K562 (cell line): ENCODE results near the gene CCSER1. TPM values are rescaled to one million over a fixed set of nuclear protein-coding genes. Genes with fewer than 3 reads are reported as not detected.
"Not testable (repeated sequence)": the region's sequence is repeated elsewhere in the genome, so short reads cannot be mapped to it uniquely, and the experiment has no call there.

ENCODE experiments used
- ATAC-seq: fragments of 200-7000 bp; cut with Tn5 transposase; 3 replicates; pipeline ENCODE4 v1.9.1; 2020; ENCODE audit warnings: moderate library complexity
- BruUV-seq: library from RNA; stranded (reverse); fragments of 400-500 nt; replicated peaks from 2 replicates; lab custom pipeline; 2021; lab: Mats Ljungman, UMichigan
- CTCF ChIA-PET: fragments of 300-600 bp; formaldehyde crosslinking; extraction: SDS; loops from one replicate; lab custom pipeline; 2021; ENCODE audit warnings: low intra/inter-chr PET ratio; lab: Yijun Ruan, JAX
- POLR2A ChIA-PET: fragments of 300-600, 350-650 bp; sonication (Branson Sonifier 250); formaldehyde crosslinking; extraction: SDS; loops from one replicate; lab custom pipeline; 2021; ENCODE audit warnings: antibody characterized with exemption, inconsistent platforms; lab: Yijun Ruan, JAX
- DNase-seq, 4 experiments: peaks; one replicate each; pipeline versions ENCODE4 v3.0.0 to v3.0.0-alpha.2; 2011 to 2018; ENCODE audit warnings: low spot score in 3 of 4, mixed read lengths in 3 of 4; ENCODE audit errors: extremely low read depth in 1 of 4
- FAIRE-seq: peaks from 2 replicates; lab custom pipeline; 2011; peaks lifted over from hg19 to GRCh38; lab: Jason Lieb, UNC
- H2AFZ ChIP-seq: 2 replicates; pipeline ENCODE4 v1.6.0; 2011; ENCODE audit warnings: low read depth, low read length, control low read depth, inconsistent platforms
- H3K27ac ChIP-seq: fragments of 200-600 bp; 3 replicates; pipeline ENCODE4 v1.8.0; 2011; ENCODE audit warnings: low read depth, mild to moderate bottlenecking, control low read depth, inconsistent platforms, low read length, moderate library complexity, mixed read lengths; ENCODE audit errors: extremely low read depth
- H3K27me3 ChIP-seq, 2 experiments: fragments of 300-600 bp in 1 of 2; 2 replicates in 1 of 2; 3 replicates in 1 of 2; pipeline versions ENCODE4 v1.6.0 to v1.8.0; 2011; ENCODE audit warnings: inconsistent platforms in 2 of 2, low read length in 2 of 2, mild to moderate bottlenecking in 1 of 2, mixed read lengths in 1 of 2, moderate library complexity in 1 of 2; ENCODE audit not compliant: control insufficient read depth in 2 of 2, insufficient read depth in 2 of 2
- H3K36me3 ChIP-seq: fragments of 300-600 bp; 3 replicates; pipeline ENCODE4 v1.8.0; 2011; ENCODE audit warnings: mild to moderate bottlenecking, low read length, inconsistent platforms; ENCODE audit not compliant: control insufficient read depth, insufficient read depth
- H3K4me1 ChIP-seq, 2 experiments: fragments of 200-600 bp in 1 of 2; replicated peaks in 1 of 2; 2 replicates in 1 of 2; 3 replicates in 1 of 2; pipeline versions ENCODE4 v1.5.1 to v1.8.0; 2011; ENCODE audit warnings: inconsistent platforms in 2 of 2, low read length in 2 of 2, mild to moderate bottlenecking in 1 of 2, mixed read lengths in 1 of 2, moderate library complexity in 1 of 2; ENCODE audit not compliant: control insufficient read depth in 2 of 2, insufficient read depth in 2 of 2
- H3K4me2 ChIP-seq: 2 replicates; pipeline ENCODE4 v1.6.1; 2011; ENCODE audit warnings: low read length, control low read depth, inconsistent platforms, mixed read lengths; ENCODE audit not compliant: insufficient read depth
- H3K4me3 ChIP-seq: fragments of 200-600 bp; sonication (generic), shearing (Covaris generic); 2 replicates; pipeline ENCODE4 v1.5.1; 2016; ENCODE audit warnings: control low read depth, inconsistent platforms
- H3K79me2 ChIP-seq: fragments of 200-600 bp; 3 replicates; pipeline ENCODE4 v1.8.0; 2011; ENCODE audit warnings: low read length, inconsistent platforms; ENCODE audit not compliant: control insufficient read depth, insufficient read depth
- H3K9ac ChIP-seq, 2 experiments: 2 replicates each; pipeline versions ENCODE4 v1.6.0 to v1.6.1; 2011; ENCODE audit warnings: low read depth in 2 of 2, low read length in 2 of 2, control low read depth in 1 of 2, inconsistent platforms in 1 of 2, mild to moderate bottlenecking in 1 of 2, mixed read lengths in 1 of 2; ENCODE audit not compliant: insufficient read depth in 1 of 2
- H3K9me1 ChIP-seq: one replicate; pipeline ENCODE4 v1.6.0; 2011; ENCODE audit warnings: inconsistent platforms, mild to moderate bottlenecking, low read length, moderate library complexity; ENCODE audit not compliant: control insufficient read depth, insufficient read depth
- H3K9me3 ChIP-seq: replicated peaks from 2 replicates; pipeline ENCODE4 v1.5.1; 2011; ENCODE audit warnings: low read depth, low read length, inconsistent platforms; ENCODE audit not compliant: control insufficient read depth, insufficient read depth
- H4K20me1 ChIP-seq: replicated peaks from 2 replicates; pipeline ENCODE4 v1.6.1; 2011; ENCODE audit warnings: low read length, inconsistent platforms, mixed read lengths; ENCODE audit not compliant: control insufficient read depth, insufficient read depth
- ESRRB ChIP-seq: fragments of 250-450 bp; sonication (Bioruptor Pico); IDR thresholded peaks from 2 replicates; pipeline ENCODE4 v1.5.0; 2020; ENCODE audit warnings: mild to moderate bottlenecking, moderate library complexity, borderline replicate concordance
- MCM5 ChIP-seq: fragments of 450-650 bp; IDR thresholded peaks from 2 replicates; pipeline ENCODE4 v1.6.1; 2016; ENCODE audit warnings: low read depth
- ZBTB33 ChIP-seq: sonication (generic); formaldehyde crosslinking; IDR thresholded peaks from 2 replicates; pipeline ENCODE4 v1.8.1; 2023; ENCODE audit warnings: mild to moderate bottlenecking, missing genetic modification reagents
- WGBS: fragments of 100-300 bp; shearing (Covaris generic); methylation state at CpG from one replicate; pipeline ENCODE4 v1.1.6; 2016; ENCODE audit warnings: low coverage, mixed read lengths; ENCODE audit not compliant: insufficient coverage; ENCODE audit errors: missing lambda C conversion rate; 5-methylcytosine and 5-hydroxymethylcytosine counted together
- in situ Hi-C: fragments of 300-500 bp; cut with MboI; formaldehyde crosslinking; loops from 4 replicates; pipeline ENCODE4 v1.15.0; 2018; ENCODE audit warnings: inconsistent platforms, mixed read lengths
- intact Hi-C: fragments of 100-400 bp; cut with micrococcal nuclease; formaldehyde crosslinking; loops from 2 replicates; pipeline ENCODE4 v1.14.2; 2022
- polyA plus RNA-seq, 8 experiments: library from polyadenylated mRNA; depleted of rRNA in 4 of 8; stranded (reverse) in 5 of 8; unstranded in 3 of 8; fragments of >200 nt; fragmentation: Nextera tagmentation in 2 of 8; fragmentation: Illumina TruSeq in 1 of 8; extraction: Ambion mirVana in 2 of 8; extraction: Trizol in 1 of 8; gene quantifications; 2 replicates each; pipeline versions ENCODE4 v1.2.1 to v1.2.3, GENCODE V29; 2011 to 2014; ENCODE audit warnings: inconsistent platforms in 1 of 8, missing spikeins in 1 of 8
- total RNA-seq, 7 experiments: library from RNA; depleted of rRNA in 6 of 7; stranded (reverse); fragments of >200 nt in 6 of 7; fragmentation: Illumina TruSeq in 2 of 7; extraction: Trizol in 2 of 7; gene quantifications; 2 replicates each; pipeline versions ENCODE4 v1.2.1 to v1.2.3, GENCODE V29; 2011 to 2021; ENCODE audit warnings: low replicate concordance in 1 of 7

Gene CCSER1
- total and polyA plus RNA-seq, 9 of the 15 experiments (the other 6 are each of a cell fraction or from before 2014, with no cell fraction given): not detected

- no peak for TF ChIP-seq ZBTB33 (CRISPR knock-in tag)
- no peak for TF ChIP-seq ESRRB
- no peak for TF ChIP-seq MCM5
- TF ChIP-seq, all 486 proteins: peak for 0
These were observed 710.0 kb downstream of the CCSER1 start (continued) for GRCh38 chr4:90837241-90837640.

GRCh38 chr4:90838859-90839258 lies 711.7 kb downstream of the CCSER1 start:
- H3K9ac ChIP-seq, CTCF ChIA-PET, BruUV-seq, ATAC-seq, H3K4me1 ChIP-seq, DNase-seq, H3K27me3 ChIP-seq, H3K9me1 ChIP-seq, in situ Hi-C loops, H2AFZ ChIP-seq, H3K36me3 ChIP-seq, H3K9me3 ChIP-seq, intact Hi-C loops, H4K20me1 ChIP-seq, H3K27ac ChIP-seq, POLR2A ChIA-PET, H3K79me2 ChIP-seq, H3K4me3 ChIP-seq, H3K4me2 ChIP-seq, FAIRE-seq: not testable (repeated sequence)
- WGBS: 3% methylated on average over 17 of the region's 22 CpGs
